GM12801 (cell line): ENCODE results near the gene GSTCD.

ENCODE experiments used
- TF ChIP-seq, protein P1 (sequence below): IDR thresholded peaks from one replicate; pipeline ENCODE4 v1.5.1; 2011; ENCODE audit warnings: control low read depth; ENCODE audit not compliant: insufficient read length; ENCODE audit errors: extremely low read depth

The GSTCD gene

GRCh38 chr4:105878668-105879067 lies 170.1 kb downstream of the GSTCD start:
- TF ChIP-seq, protein P1, sequence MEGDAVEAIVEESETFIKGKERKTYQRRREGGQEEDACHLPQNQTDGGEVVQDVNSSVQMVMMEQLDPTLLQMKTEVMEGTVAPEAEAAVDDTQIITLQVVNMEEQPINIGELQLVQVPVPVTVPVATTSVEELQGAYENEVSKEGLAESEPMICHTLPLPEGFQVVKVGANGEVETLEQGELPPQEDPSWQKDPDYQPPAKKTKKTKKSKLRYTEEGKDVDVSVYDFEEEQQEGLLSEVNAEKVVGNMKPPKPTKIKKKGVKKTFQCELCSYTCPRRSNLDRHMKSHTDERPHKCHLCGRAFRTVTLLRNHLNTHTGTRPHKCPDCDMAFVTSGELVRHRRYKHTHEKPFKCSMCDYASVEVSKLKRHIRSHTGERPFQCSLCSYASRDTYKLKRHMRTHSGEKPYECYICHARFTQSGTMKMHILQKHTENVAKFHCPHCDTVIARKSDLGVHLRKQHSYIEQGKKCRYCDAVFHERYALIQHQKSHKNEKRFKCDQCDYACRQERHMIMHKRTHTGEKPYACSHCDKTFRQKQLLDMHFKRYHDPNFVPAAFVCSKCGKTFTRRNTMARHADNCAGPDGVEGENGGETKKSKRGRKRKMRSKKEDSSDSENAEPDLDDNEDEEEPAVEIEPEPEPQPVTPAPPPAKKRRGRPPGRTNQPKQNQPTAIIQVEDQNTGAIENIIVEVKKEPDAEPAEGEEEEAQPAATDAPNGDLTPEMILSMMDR, result no peak

DNA sequence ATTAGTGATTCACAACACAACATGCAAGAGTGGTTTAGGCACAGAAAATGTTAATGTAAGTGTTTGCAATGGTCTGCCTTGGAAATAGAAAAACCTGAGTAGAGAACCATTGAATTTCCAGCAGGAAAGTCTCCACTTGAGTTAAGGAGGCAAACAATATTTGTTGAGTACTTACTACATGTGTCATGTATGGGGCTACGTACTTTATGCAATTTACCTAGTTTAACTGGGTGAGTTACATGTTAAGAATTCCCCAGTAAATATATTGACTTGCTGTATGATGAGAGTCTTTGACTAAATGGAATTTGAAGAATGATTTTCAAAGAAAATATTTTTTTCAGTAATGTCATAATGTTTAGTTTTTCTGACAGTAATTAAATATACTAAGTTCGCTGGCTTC lies 178.9 kb downstream of the GSTCD start:
- TF ChIP-seq, protein P1, result no peak

GRCh38 chr4:105894660-105895582 lies 186.3 kb downstream of the GSTCD start, which contains the start of gene NPNT:
NPNT (plus strand) TSS chr4:105895471; CDS start chr4:105895653, 182 bp downstream.
- TF ChIP-seq, protein P1, result no peak

GRCh38 chr4:105895583-105896460 lies 187.2 kb downstream of the GSTCD start:
- TF ChIP-seq, protein P1, result no peak

GRCh38 chr4:105896461-105896942 lies 187.9 kb downstream of the GSTCD start:
- TF ChIP-seq, protein P1, result no peak
